Measurements from ENCODE around the gene PRKX.

DNA sequence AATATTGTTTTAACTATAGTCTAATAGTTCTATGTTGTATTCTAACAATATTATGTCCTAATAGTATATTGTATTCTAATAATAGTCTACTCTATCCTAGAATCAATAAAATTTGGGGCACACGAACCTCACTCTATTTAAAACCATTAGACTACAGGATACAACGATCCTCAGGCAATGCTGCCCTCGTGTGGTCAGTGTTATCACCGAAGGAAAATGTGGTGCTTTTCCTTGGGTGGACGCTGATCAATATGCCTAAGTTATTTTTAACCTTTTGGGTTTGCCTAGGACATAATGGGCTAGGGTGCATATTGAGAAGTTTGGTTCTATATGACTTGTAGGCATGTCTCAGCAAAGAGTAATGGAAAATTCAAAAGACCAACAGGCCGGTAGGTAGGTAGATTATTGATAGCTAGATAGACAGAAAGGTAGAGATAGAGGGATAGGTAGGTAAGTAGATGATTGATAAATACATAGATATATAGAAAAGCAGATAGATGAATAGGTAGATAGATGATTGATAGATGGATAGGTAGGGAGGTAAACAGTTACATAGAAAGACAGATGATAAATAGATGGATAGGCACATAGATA is 75.1 kb downstream of the PRKX start:
- TF ChIP-seq POLR2AphosphoS5 (IDR thresholded peaks at IDR 0.05; ENCODE audit: low read depth, low read length), result no peak
- no peak for TF ChIP-seq SP1 (IDR thresholded peaks at IDR 0.05; ENCODE audit: low read depth, low read length)
- TF ChIP-seq, protein P1, sequence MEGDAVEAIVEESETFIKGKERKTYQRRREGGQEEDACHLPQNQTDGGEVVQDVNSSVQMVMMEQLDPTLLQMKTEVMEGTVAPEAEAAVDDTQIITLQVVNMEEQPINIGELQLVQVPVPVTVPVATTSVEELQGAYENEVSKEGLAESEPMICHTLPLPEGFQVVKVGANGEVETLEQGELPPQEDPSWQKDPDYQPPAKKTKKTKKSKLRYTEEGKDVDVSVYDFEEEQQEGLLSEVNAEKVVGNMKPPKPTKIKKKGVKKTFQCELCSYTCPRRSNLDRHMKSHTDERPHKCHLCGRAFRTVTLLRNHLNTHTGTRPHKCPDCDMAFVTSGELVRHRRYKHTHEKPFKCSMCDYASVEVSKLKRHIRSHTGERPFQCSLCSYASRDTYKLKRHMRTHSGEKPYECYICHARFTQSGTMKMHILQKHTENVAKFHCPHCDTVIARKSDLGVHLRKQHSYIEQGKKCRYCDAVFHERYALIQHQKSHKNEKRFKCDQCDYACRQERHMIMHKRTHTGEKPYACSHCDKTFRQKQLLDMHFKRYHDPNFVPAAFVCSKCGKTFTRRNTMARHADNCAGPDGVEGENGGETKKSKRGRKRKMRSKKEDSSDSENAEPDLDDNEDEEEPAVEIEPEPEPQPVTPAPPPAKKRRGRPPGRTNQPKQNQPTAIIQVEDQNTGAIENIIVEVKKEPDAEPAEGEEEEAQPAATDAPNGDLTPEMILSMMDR (IDR thresholded peaks at IDR 0.05; ENCODE audit: control extremely low read depth in 1 of 3, insufficient read depth in 1 of 3, low read depth in 1 of 3, low read length in 3 of 3), result peak; percentile 12 to 60 (median 31); a peak in 3 of 4 replicates
- TF ChIP-seq, protein P2, sequence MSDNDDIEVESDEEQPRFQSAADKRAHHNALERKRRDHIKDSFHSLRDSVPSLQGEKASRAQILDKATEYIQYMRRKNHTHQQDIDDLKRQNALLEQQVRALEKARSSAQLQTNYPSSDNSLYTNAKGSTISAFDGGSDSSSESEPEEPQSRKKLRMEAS (IDR thresholded peaks at IDR 0.05), result no peak
- TF ChIP-seq EZH2 (IDR thresholded peaks at IDR 0.05; ENCODE audit: low read depth, low read length, severe bottlenecking), result no peak
- TF ChIP-seq POLR2A (IDR thresholded peaks at IDR 0.05; ENCODE audit: control extremely low read depth in 1 of 2, low read depth in 2 of 2, low read length in 2 of 2), result no peak
- TF ChIP-seq EP300 (IDR thresholded peaks at IDR 0.05; ENCODE audit: borderline replicate concordance in 1 of 2, low read depth in 2 of 2, low read length in 2 of 2), result no peak
